ENCODE measurements around the gene ADAMTS5. TPM values are rescaled to one million over a fixed set of nuclear protein-coding genes. Genes with fewer than 3 reads are reported as not detected.

ADAMTS5 gene
- total and polyA plus RNA-seq, 2 donors (not counting 3 experiments of a cell fraction or from before 2014, with no cell fraction given) = not detected

GRCh38 chr21:26945916-26946675 lies 20.8 kb downstream of the ADAMTS5 start:
- CTCF ChIA-PET = interaction anchor here (1.0 kb wide), 1 partner anchor 10 kb away, joined by 3 read pairs; no protein-coding TSS in a partner anchor
- no peak overlapping the region for H2AFZ ChIP-seq (ENCODE audit: low read depth, low read length)
- FAIRE-seq = no peak
- no peak overlapping the region for H3K27ac ChIP-seq (ENCODE audit: insufficient read depth, low read depth, low read length)
- no peaks in the 10 kb centered on the region for H3K9me3 ChIP-seq (replicated peaks; ENCODE audit: control insufficient read depth, insufficient read depth, low read length)
- no peak overlapping the region for H3K4me3 ChIP-seq (replicated peaks in 1 of 3; ENCODE audit: insufficient read depth in 1 of 3, low read depth in 1 of 3, low read length in 3 of 3)
- no peaks in the 10 kb centered on the region for H3K79me2 ChIP-seq (ENCODE audit: control insufficient read depth, insufficient read depth, low read length)
- no peaks in the 10 kb centered on the region for H3K36me3 ChIP-seq (ENCODE audit: control insufficient read depth in 2 of 2, extremely low read depth in 1 of 2, insufficient read depth in 2 of 2, low read length in 2 of 2)
- H3K4me1 ChIP-seq (ENCODE audit: control insufficient read depth, extremely low read depth, insufficient read depth, low read length) = no peaks in the 10 kb centered on the region
- H4K20me1 ChIP-seq (replicated peaks; ENCODE audit: control insufficient read depth, extremely low read depth, insufficient read depth, low read length) = no peaks in the 10 kb centered on the region
- no peak overlapping the region for H3K4me2 ChIP-seq (ENCODE audit: insufficient read depth, low read length)
- dilution Hi-C loops (cut with MboI; ENCODE audit: extremely low pct_ligation_motif_present, low sequenced_read_pairs) (no loop called here), intact Hi-C loops (cut with micrococcal nuclease) (no loop called here)
- no peak for TF ChIP-seq EZH2 (IDR thresholded peaks at IDR 0.05; ENCODE audit: borderline replicate concordance, low read depth, low read length, severe bottlenecking)
- TF ChIP-seq FOS (IDR thresholded peaks at IDR 0.05; ENCODE audit: borderline replicate concordance, insufficient read depth, low read length) = no peak
- no peak for TF ChIP-seq MAX (IDR thresholded peaks at IDR 0.05; ENCODE audit: insufficient read depth, insufficient read length)
- TF ChIP-seq JUN (IDR thresholded peaks at IDR 0.05; ENCODE audit: borderline replicate concordance, insufficient read depth, insufficient read length, low read depth) = no peak
- TF ChIP-seq CTCF (IDR thresholded peaks at IDR 0.05; ENCODE audit: extremely low read depth in 1 of 2, insufficient read depth in 1 of 2, low read depth in 1 of 2, low read length in 2 of 2) = no peak
- TF ChIP-seq POLR2AphosphoS5 (IDR thresholded peaks at IDR 0.05; ENCODE audit: insufficient read depth, low read depth, low read length) = no peak
- no peak for TF ChIP-seq POLR2A (IDR thresholded peaks at IDR 0.05; ENCODE audit: low read depth, low read length)
- no peak for TF ChIP-seq MYC (IDR thresholded peaks at IDR 0.05; ENCODE audit: low read depth, low read length)
- TF ChIP-seq GATA2 (IDR thresholded peaks at IDR 0.05; ENCODE audit: insufficient read depth, insufficient read length, low read depth, low read length) = no peak
- H3K27me3 ChIP-seq (ENCODE audit: control insufficient read depth in 2 of 2, insufficient read depth in 2 of 2, low read length in 2 of 2) = no peaks in the 10 kb centered on the region
- no peak overlapping the region for H3K9ac ChIP-seq (replicated peaks; ENCODE audit: extremely low read depth, insufficient read depth, low read length)
- POLR2A ChIA-PET = no interaction called here
- no TSS peak for BruUV-seq (replicated peaks)
- H3K9me1 ChIP-seq (replicated peaks; ENCODE audit: control insufficient read depth, extremely low read depth, insufficient read depth, low read length) = no peaks in the 10 kb centered on the region
- no peak for DNase-seq (ENCODE audit: low read depth, low spot score)
